ENCODE results near the gene NUMBL. TPM values are rescaled to one million over a fixed set of nuclear protein-coding genes. Genes with fewer than 3 reads are reported as not detected.

NUMBL gene
- total and polyA plus RNA-seq, 8 donors, result 10.1 to 254 (median 18.7) TPM

GRCh38 chr19:40721140-40721486 lies 30.7 kb upstream of the NUMBL start:
- H3K4me1 ChIP-seq, result peaks cover 33 to 80% (median 59%) of the 10 kb centered on the region in 4 donors
- 79 to 91% (median 84%) methylated on average over 6 of the region's 6 CpGs for WGBS, 5 donors

GRCh38 chr19:40719414-40719894 lies 29.0 kb upstream of the NUMBL start:
- Histone ChIP-seq H3K27me3 (no peaks in the 10 kb centered on the region), H3K4me1 (peaks cover 37 to 83% (median 68%) of the 10 kb centered on the region in 4 donors), H3K9me3 (no peaks in the 10 kb centered on the region), H3K36me3 (peaks cover 7 to 29% (median 17%) of the 10 kb centered on the region in 4 donors), H3K4me3 (peak overlapping the region; percentile 75 to 88 (median 84)), H3K27ac (peak overlapping the region; percentile 98 to 100 (median 99))
- intact Hi-C loops (cut with DNase I; ENCODE audit: low total_unique reads), result no loop called here
- DNase-seq, result no peak
- TF ChIP-seq CTCF (IDR thresholded peaks at IDR 0.05), result no peak
- TF ChIP-seq POLR2AphosphoS5 (IDR thresholded peaks at IDR 0.05), result peak in 1 of 3 donors; percentile 8
- WGBS, 5 donors, result 28 to 44% (median 31%) methylated on average over 7 of the region's 7 CpGs

More at GRCh38 chr19:40721140-40721486, 30.7 kb upstream of the NUMBL start:
- Histone ChIP-seq H3K4me3 (peak overlapping the region; percentile 75 to 88 (median 84)), H3K27me3 (no peaks in the 10 kb centered on the region), H3K27ac (peak overlapping the region; percentile 60 to 100 (median 99)), H3K9me3 (no peaks in the 10 kb centered on the region), H3K36me3 (peaks cover 24 to 46% (median 33%) of the 10 kb centered on the region in 4 donors)
- DNase-seq, result no peak
- TF ChIP-seq EP300 (IDR thresholded peaks at IDR 0.05) (no peak), POLR2A (IDR thresholded peaks at IDR 0.05) (no peak), CTCF (IDR thresholded peaks at IDR 0.05) (no peak)
- intact Hi-C loops (cut with DNase I; ENCODE audit: low total_unique reads), result no loop called here

GRCh38 chr19:40718774-40719391 lies 28.4 kb upstream of the NUMBL start:
- H3K4me1 ChIP-seq, result peaks cover 43 to 83% (median 68%) of the 10 kb centered on the region in 4 donors
- WGBS, 5 donors, result 7 to 13% (median 11%) methylated on average over 11 to 16 of the region's 16 CpGs
- H3K27me3 ChIP-seq, result no peaks in the 10 kb centered on the region

GRCh38 chr19:40717880-40718773 lies 27.7 kb upstream of the NUMBL start:
- 13 to 31% (median 21%) methylated on average over 11 to 20 of the region's 20 CpGs for WGBS, 5 donors
- H3K4me3 ChIP-seq, result peak overlapping the region; percentile 75 to 88 (median 84)
- intact Hi-C loops (cut with DNase I; ENCODE audit: low total_unique reads), result no loop called here
- no peaks in the 10 kb centered on the region for H3K27me3 ChIP-seq
- H3K9me3 ChIP-seq, result no peaks in the 10 kb centered on the region
- TF ChIP-seq EP300 (IDR thresholded peaks at IDR 0.05), result no peak
- no peak for TF ChIP-seq POLR2AphosphoS5 (IDR thresholded peaks at IDR 0.05)
- no peak for TF ChIP-seq CTCF (IDR thresholded peaks at IDR 0.05)
- no peak for TF ChIP-seq POLR2A (IDR thresholded peaks at IDR 0.05)
- peaks cover 46 to 84% (median 69%) of the 10 kb centered on the region in 4 donors for H3K4me1 ChIP-seq
- peak overlapping the region; percentile 98 to 100 (median 99) for H3K27ac ChIP-seq
- H3K36me3 ChIP-seq, result peaks cover 0 to 18% (median 7%) of the 10 kb centered on the region in 4 donors
- peak in 1 of 2 donors; percentile 57 for DNase-seq

More at GRCh38 chr19:40718774-40719391, 28.4 kb upstream of the NUMBL start:
- intact Hi-C loops (cut with DNase I; ENCODE audit: low total_unique reads), result no loop called here
- Histone ChIP-seq H3K36me3 (peaks cover 1 to 24% (median 11%) of the 10 kb centered on the region in 4 donors), H3K9me3 (no peaks in the 10 kb centered on the region), H3K4me3 (peak overlapping the region; percentile 75 to 88 (median 84)), H3K27ac (peak overlapping the region; percentile 98 to 100 (median 99))
- TF ChIP-seq POLR2AphosphoS5 (IDR thresholded peaks at IDR 0.05) (peak in 2 of 3 donors; percentile 68 to 83), EP300 (IDR thresholded peaks at IDR 0.05) (no peak)
- DNase-seq, result peak; percentile 92 to 94
